IMR-90 (cell line): ENCODE results near the gene TTC16.

Source experiments
- CTCF ChIP-seq: conservative IDR thresholded peaks from 2 replicates; pipeline ENCODE4 v1.5.1; 2012; ENCODE audit warnings: mild to moderate bottlenecking, low read depth, low read length, improper control_type of control experiment
- ELK1 ChIP-seq: fragments of 150-350 bp; IDR thresholded peaks from 2 replicates; pipeline ENCODE4 v1.6.1; 2016; ENCODE audit warnings: low read depth, mild to moderate bottlenecking, low read length, moderate library complexity, borderline replicate concordance
- POLR2A ChIP-seq: IDR thresholded peaks from 2 replicates; pipeline ENCODE4 v1.6.1; 2012; ENCODE audit warnings: mild to moderate bottlenecking, low read depth, low read length

DNA sequence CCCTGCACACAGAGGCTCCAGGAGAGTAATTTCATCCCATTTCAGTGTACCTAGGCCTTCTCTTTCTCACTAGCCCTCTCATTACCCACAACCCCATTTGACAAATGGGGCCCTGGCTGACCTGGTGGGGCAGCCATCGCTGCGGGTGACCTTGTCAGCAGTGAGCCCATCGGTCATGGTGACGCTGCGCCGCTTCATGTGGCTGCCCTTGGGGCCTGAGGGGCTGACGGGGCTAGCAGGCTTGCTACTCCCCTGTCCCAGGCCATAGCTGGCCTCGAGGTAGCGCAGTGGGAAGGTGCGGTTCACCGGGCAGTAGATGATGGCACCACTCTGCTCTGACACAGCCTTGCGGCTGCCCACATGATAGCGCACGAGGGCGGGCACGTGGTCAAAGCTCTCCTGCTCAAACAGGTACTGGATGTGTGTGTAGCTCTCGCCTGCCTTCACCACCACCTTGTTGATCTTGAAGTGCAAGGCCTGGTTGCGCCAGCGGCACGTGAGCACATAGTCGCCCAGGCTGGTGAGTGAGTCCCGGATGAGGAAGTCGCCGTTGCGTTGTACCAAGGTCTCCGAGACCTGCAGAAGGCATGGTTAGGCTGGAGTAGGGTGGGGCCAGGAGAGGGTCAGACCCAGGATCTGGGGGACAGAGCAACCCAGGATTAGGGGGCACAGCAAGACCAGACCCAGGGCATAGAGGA is 33.4 kb downstream of the TTC16 start:
- TF ChIP-seq CTCF = no peak
- TF ChIP-seq ELK1 = no peak
- TF ChIP-seq POLR2A = no peak
